GM19193 (cell line): ENCODE results near the gene ARRB1.

Source experiments
- POLR2A ChIP-seq: IDR thresholded peaks from 4 replicates; pipeline ENCODE4 v1.6.1; 2011; ENCODE audit not compliant: insufficient read depth, insufficient read length; ENCODE audit errors: extremely low read depth

Gene ARRB1

GRCh38 chr11:75347781-75348566 is 3.5 kb downstream of the ARRB1 start:
- no peak for TF ChIP-seq POLR2A

- TF ChIP-seq POLR2A: no peak
Measured at GRCh38 chr11:75346912-75347647, 4.4 kb downstream of the ARRB1 start.

GRCh38 chr11:75346296-75346695 is 5.2 kb downstream of the ARRB1 start:
- no peak for TF ChIP-seq POLR2A

GRCh38 chr11:75345455-75346160 is 5.9 kb downstream of the ARRB1 start:
- TF ChIP-seq POLR2A: no peak

GRCh38 chr11:75344761-75345454 is 6.6 kb downstream of the ARRB1 start:
- TF ChIP-seq POLR2A: no peak

GRCh38 chr11:75344186-75344585 is 7.3 kb downstream of the ARRB1 start:
- no peak for TF ChIP-seq POLR2A

GRCh38 chr11:75342966-75343870 is 8.2 kb downstream of the ARRB1 start:
- TF ChIP-seq POLR2A: no peak

GRCh38 chr11:75342231-75342918 is 9.1 kb downstream of the ARRB1 start:
- TF ChIP-seq POLR2A: no peak

GRCh38 chr11:75341612-75342011 is 9.8 kb downstream of the ARRB1 start:
- no peak for TF ChIP-seq POLR2A

- no peak for TF ChIP-seq POLR2A
Measured at GRCh38 chr11:75339685-75340409, 11.6 kb downstream of the ARRB1 start.

GRCh38 chr11:75338516-75339208 is 12.8 kb downstream of the ARRB1 start:
- TF ChIP-seq POLR2A: no peak

GRCh38 chr11:75337195-75337654 is 14.2 kb downstream of the ARRB1 start:
- TF ChIP-seq POLR2A: no peak
